Measurements from ENCODE around the gene CEP63.

The CEP63 gene

GRCh38 chr3:134485075-134485717 lies 661 bp upstream of the CEP63 start:
- no peak for DNase-seq (ENCODE audit: low read depth)
- Histone ChIP-seq H3K9me3 (ENCODE audit: control insufficient read depth, low read length) (no peaks in the 10 kb centered on the region), H3K27me3 (replicated peaks; ENCODE audit: control insufficient read depth, insufficient read depth, low read length) (no peaks in the 10 kb centered on the region), H3K4me3 (ENCODE audit: low read length) (peak overlapping the region; percentile 99), H3K9ac (ENCODE audit: low read length) (peak overlapping the region; percentile 100), H3K4me1 (ENCODE audit: control insufficient read depth, insufficient read depth, low read length) (peaks cover 51% of the 10 kb centered on the region), H3K36me3 (ENCODE audit: control insufficient read depth, insufficient read depth, low read length, severe bottlenecking) (peaks cover 24% of the 10 kb centered on the region)

DNA sequence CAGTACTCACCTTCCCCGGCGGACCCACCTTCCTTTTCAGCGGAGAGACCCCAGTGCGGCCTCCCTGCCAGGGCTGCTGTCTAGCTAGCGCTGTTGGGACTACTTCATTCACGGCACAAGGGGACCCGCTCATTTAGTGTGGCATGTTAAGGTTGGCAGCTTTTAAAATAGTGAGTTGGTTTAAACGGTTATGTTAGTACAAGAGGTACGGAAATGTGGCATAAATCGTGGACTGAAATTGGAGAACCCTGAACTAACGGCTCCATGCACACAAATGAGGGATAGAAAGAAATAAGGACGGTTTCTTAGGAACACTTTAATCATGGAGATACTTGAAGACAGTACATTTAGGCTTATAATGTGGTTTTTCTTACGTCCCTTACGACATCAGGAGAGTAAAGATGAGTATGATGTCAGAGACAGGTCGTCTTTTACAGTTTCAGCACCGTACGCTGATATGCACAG lies 752 bp downstream of the CEP63 start:
- Histone ChIP-seq H3K27me3 (replicated peaks; ENCODE audit: control insufficient read depth, insufficient read depth, low read length) (no peaks in the 10 kb centered on the region), H3K4me1 (ENCODE audit: control insufficient read depth, insufficient read depth, low read length) (peaks cover 39% of the 10 kb centered on the region), H3K9me3 (ENCODE audit: control insufficient read depth, low read length) (no peaks in the 10 kb centered on the region), H3K9ac (ENCODE audit: low read length) (peak overlapping the region; percentile 100), H3K4me3 (ENCODE audit: low read length) (peak overlapping the region; percentile 99), H3K36me3 (ENCODE audit: control insufficient read depth, insufficient read depth, low read length, severe bottlenecking) (peaks cover 11% of the 10 kb centered on the region)
- DNase-seq (ENCODE audit: low read depth): peak; percentile 53

DNA sequence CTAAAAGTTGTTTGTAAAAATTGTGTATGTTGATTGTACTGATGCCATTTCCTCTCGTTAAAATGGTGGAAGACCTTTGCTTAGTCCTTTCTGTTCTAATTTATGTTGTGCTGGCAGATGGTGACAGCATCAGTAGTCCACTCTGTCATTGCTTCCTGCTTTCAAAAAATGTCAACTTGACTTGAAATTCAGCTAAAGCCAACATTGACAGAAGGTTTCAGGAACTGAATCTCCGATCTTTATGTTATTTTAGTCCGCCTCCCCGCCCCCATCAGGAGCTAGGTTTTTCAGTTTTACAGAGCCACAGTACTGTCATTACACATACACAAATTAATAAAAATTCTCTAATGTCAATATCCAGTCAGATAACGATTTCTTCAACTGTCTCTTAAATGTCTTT lies 1.5 kb downstream of the CEP63 start:
- Histone ChIP-seq H3K4me1 (ENCODE audit: control insufficient read depth, insufficient read depth, low read length) (peaks cover 37% of the 10 kb centered on the region), H3K4me3 (ENCODE audit: low read length) (peak overlapping the region; percentile 99), H3K9me3 (ENCODE audit: control insufficient read depth, low read length) (no peaks in the 10 kb centered on the region), H3K9ac (ENCODE audit: low read length) (peak overlapping the region; percentile 100), H3K36me3 (ENCODE audit: control insufficient read depth, insufficient read depth, low read length, severe bottlenecking) (peaks cover 3% of the 10 kb centered on the region), H3K27me3 (replicated peaks; ENCODE audit: control insufficient read depth, insufficient read depth, low read length) (no peaks in the 10 kb centered on the region)
- DNase-seq (ENCODE audit: low read depth): no peak

DNA sequence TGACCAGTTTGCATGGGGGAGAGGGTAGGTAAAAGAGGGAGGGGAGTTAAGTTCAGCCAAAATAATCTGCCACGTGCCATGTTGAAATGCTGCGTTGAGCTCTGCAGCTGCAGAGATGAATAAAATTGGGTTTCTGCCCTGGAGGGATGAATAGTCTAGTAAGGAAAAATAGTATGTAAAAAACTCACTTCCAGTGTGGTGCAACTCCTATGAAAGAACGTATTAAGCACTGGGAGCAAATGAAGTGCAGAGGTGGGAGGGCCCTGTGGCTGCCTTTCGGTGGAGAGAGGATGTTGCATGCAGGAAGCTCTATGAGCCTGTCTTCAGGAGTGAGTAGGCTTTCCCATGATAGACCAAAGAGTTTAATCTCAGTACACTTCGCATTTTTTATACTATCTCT lies 8.6 kb downstream of the CEP63 start:
- no peak for DNase-seq (ENCODE audit: low read depth)
- Histone ChIP-seq H3K4me1 (ENCODE audit: control insufficient read depth, insufficient read depth, low read length) (peaks cover 4% of the 10 kb centered on the region), H3K36me3 (ENCODE audit: control insufficient read depth, insufficient read depth, low read length, severe bottlenecking) (peaks cover 27% of the 10 kb centered on the region), H3K9ac (ENCODE audit: low read length) (no peak overlapping the region), H3K4me3 (ENCODE audit: low read length) (no peak overlapping the region), H3K27me3 (replicated peaks; ENCODE audit: control insufficient read depth, insufficient read depth, low read length) (no peaks in the 10 kb centered on the region), H3K9me3 (ENCODE audit: control insufficient read depth, low read length) (no peaks in the 10 kb centered on the region)

GRCh38 chr3:134495980-134496379 lies 10.1 kb downstream of the CEP63 start:
- DNase-seq (ENCODE audit: low read depth): no peak
- Histone ChIP-seq H3K9me3 (ENCODE audit: control insufficient read depth, low read length) (no peaks in the 10 kb centered on the region), H3K9ac (ENCODE audit: low read length) (no peak overlapping the region), H3K4me1 (ENCODE audit: control insufficient read depth, insufficient read depth, low read length) (no peaks in the 10 kb centered on the region), H3K27me3 (replicated peaks; ENCODE audit: control insufficient read depth, insufficient read depth, low read length) (no peaks in the 10 kb centered on the region), H3K36me3 (ENCODE audit: control insufficient read depth, insufficient read depth, low read length, severe bottlenecking) (peaks cover 27% of the 10 kb centered on the region), H3K4me3 (ENCODE audit: low read length) (no peak overlapping the region)

GRCh38 chr3:134496471-134497071 lies 10.7 kb downstream of the CEP63 start:
- H3K4me1 ChIP-seq (ENCODE audit: control insufficient read depth, insufficient read depth, low read length): no peaks in the 10 kb centered on the region
- no peak overlapping the region for H3K9ac ChIP-seq (ENCODE audit: low read length)
- H3K36me3 ChIP-seq (ENCODE audit: control insufficient read depth, insufficient read depth, low read length, severe bottlenecking): peaks cover 27% of the 10 kb centered on the region
- no peaks in the 10 kb centered on the region for H3K9me3 ChIP-seq (ENCODE audit: control insufficient read depth, low read length)
- no peak for DNase-seq (ENCODE audit: low read depth)
- H3K4me3 ChIP-seq (ENCODE audit: low read length): no peak overlapping the region
- H3K27me3 ChIP-seq (replicated peaks; ENCODE audit: control insufficient read depth, insufficient read depth, low read length): no peaks in the 10 kb centered on the region

- Histone ChIP-seq H3K9me3 (ENCODE audit: control insufficient read depth, low read length) (peaks cover 13% of the 10 kb centered on the region), H3K27me3 (replicated peaks; ENCODE audit: control insufficient read depth, insufficient read depth, low read length) (no peaks in the 10 kb centered on the region), H3K4me3 (ENCODE audit: low read length) (no peak overlapping the region), H3K36me3 (ENCODE audit: control insufficient read depth, insufficient read depth, low read length, severe bottlenecking) (peaks cover 16% of the 10 kb centered on the region), H3K9ac (ENCODE audit: low read length) (no peak overlapping the region), H3K4me1 (ENCODE audit: control insufficient read depth, insufficient read depth, low read length) (no peaks in the 10 kb centered on the region)
- DNase-seq (ENCODE audit: low read depth): no peak
Measured at GRCh38 chr3:134503266-134503665, 17.4 kb downstream of the CEP63 start.

DNA sequence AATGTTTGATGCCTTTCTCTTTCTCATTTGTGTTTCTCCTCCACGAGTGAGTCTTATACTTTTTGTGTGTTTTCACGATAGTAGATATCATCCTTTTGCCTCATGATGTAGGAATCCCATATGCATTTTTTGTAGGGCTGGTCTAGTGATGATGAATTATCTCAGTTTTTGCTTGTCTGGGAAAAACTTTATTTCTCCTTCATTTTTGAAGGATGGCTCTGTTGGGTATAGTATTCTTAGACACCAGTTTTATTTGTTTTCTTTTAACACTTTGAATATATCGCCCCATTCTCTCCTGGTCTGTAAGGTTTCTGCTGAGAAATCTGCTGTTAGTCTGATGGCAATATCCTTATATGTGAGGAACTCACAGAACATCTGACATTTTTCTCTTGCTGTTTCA lies 18.3 kb downstream of the CEP63 start:
- Histone ChIP-seq H3K36me3 (ENCODE audit: control insufficient read depth, insufficient read depth, low read length, severe bottlenecking) (peaks cover 25% of the 10 kb centered on the region), H3K9ac (ENCODE audit: low read length) (no peak overlapping the region), H3K4me3 (ENCODE audit: low read length) (no peak overlapping the region), H3K9me3 (ENCODE audit: control insufficient read depth, low read length) (peaks cover 13% of the 10 kb centered on the region), H3K27me3 (replicated peaks; ENCODE audit: control insufficient read depth, insufficient read depth, low read length) (no peaks in the 10 kb centered on the region), H3K4me1 (ENCODE audit: control insufficient read depth, insufficient read depth, low read length) (no peaks in the 10 kb centered on the region)
- no peak for DNase-seq (ENCODE audit: low read depth)

DNA sequence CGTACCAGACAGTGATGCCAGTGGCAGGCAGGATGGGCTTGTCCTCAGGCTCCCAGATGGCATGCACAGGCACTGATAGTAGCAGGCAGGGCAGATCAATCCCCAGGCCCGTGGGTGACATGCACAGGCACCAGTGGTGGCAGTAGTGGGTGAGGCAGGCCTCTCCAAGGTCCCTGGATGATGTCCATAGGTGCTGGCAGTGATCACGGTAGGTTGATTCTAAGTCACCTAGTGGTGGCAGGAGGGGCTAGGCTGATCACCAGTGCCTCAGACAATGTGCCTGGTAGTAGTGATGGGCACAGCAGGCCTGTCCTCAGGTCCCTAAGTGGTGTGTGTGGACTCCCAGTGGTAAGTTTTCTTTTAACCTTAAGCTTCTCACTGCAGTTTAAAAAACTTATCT lies 19.6 kb downstream of the CEP63 start:
- H3K9ac ChIP-seq (ENCODE audit: low read length): no peak overlapping the region
- H3K4me3 ChIP-seq (ENCODE audit: low read length): no peak overlapping the region
- H3K9me3 ChIP-seq (ENCODE audit: control insufficient read depth, low read length): peaks cover 13% of the 10 kb centered on the region
- H3K27me3 ChIP-seq (replicated peaks; ENCODE audit: control insufficient read depth, insufficient read depth, low read length): no peaks in the 10 kb centered on the region
- no peaks in the 10 kb centered on the region for H3K4me1 ChIP-seq (ENCODE audit: control insufficient read depth, insufficient read depth, low read length)
- DNase-seq (ENCODE audit: low read depth): no peak
- peaks cover 32% of the 10 kb centered on the region for H3K36me3 ChIP-seq (ENCODE audit: control insufficient read depth, insufficient read depth, low read length, severe bottlenecking)

- Histone ChIP-seq H3K27me3 (replicated peaks; ENCODE audit: control insufficient read depth, insufficient read depth, low read length) (no peaks in the 10 kb centered on the region), H3K4me3 (ENCODE audit: low read length) (no peak overlapping the region), H3K9me3 (ENCODE audit: control insufficient read depth, low read length) (no peaks in the 10 kb centered on the region), H3K9ac (ENCODE audit: low read length) (no peak overlapping the region), H3K4me1 (ENCODE audit: control insufficient read depth, insufficient read depth, low read length) (no peaks in the 10 kb centered on the region), H3K36me3 (ENCODE audit: control insufficient read depth, insufficient read depth, low read length, severe bottlenecking) (peaks cover 38% of the 10 kb centered on the region)
- DNase-seq (ENCODE audit: low read depth): no peak
Measured at GRCh38 chr3:134511500-134511899, 25.6 kb downstream of the CEP63 start.

- DNase-seq (ENCODE audit: low read depth): peak; percentile 8
- Histone ChIP-seq H3K9me3 (ENCODE audit: control insufficient read depth, low read length) (peaks cover 6% of the 10 kb centered on the region), H3K27me3 (replicated peaks; ENCODE audit: control insufficient read depth, insufficient read depth, low read length) (no peaks in the 10 kb centered on the region), H3K4me1 (ENCODE audit: control insufficient read depth, insufficient read depth, low read length) (peaks cover 11% of the 10 kb centered on the region), H3K4me3 (ENCODE audit: low read length) (no peak overlapping the region), H3K9ac (ENCODE audit: low read length) (no peak overlapping the region), H3K36me3 (ENCODE audit: control insufficient read depth, insufficient read depth, low read length, severe bottlenecking) (peaks cover 2% of the 10 kb centered on the region)
Measured at GRCh38 chr3:134516905-134517304, 31.0 kb downstream of the CEP63 start.

Data from adipocyte (in vitro differentiated cells).